HFFc6 (cell line): ENCODE results near the gene GUCD1. TPM values are rescaled to one million over a fixed set of nuclear protein-coding genes. Genes with fewer than 3 reads are reported as not detected.

Source experiments
- DNase-seq: peaks from one replicate; pipeline ENCODE4 v3.0.0-alpha.2; 2018
- H3K27ac Mint-ChIP-seq: 2 replicates; pipeline ENCODE4 v1.8.0; 2020; ENCODE audit warnings: mild to moderate bottlenecking, mixed read lengths
- H3K27me3 Mint-ChIP-seq: 2 replicates; pipeline ENCODE4 v1.8.0; 2021; ENCODE audit warnings: mild to moderate bottlenecking, moderate library complexity, mixed read lengths; ENCODE audit not compliant: insufficient read depth
- H3K36me3 Mint-ChIP-seq: 2 replicates; pipeline ENCODE4 v1.8.0; 2021; ENCODE audit warnings: low read depth, mixed read lengths
- H3K4me1 Mint-ChIP-seq: 2 replicates; pipeline ENCODE4 v1.8.0; 2020; ENCODE audit warnings: low read depth, mixed read lengths
- H3K4me3 Mint-ChIP-seq: 2 replicates; pipeline ENCODE4 v1.8.0; 2020; ENCODE audit warnings: mild to moderate bottlenecking, moderate library complexity, mixed read lengths
- H3K9me3 Mint-ChIP-seq: 2 replicates; pipeline ENCODE4 v1.8.0; 2020; ENCODE audit warnings: mild to moderate bottlenecking, mixed read lengths
- total RNA-seq, 6 experiments: library from RNA; stranded (reverse); fragmentation: NEBNext Ultra II Directional; extraction: Animal tissue kit (Norgen Biotek cat#: 25700); gene quantifications; 2 replicates in 1 of 6; 3 replicates in 5 of 6; pipeline ENCODE4 v1.2.3, GENCODE V29; 2021
- TF ChIP-seq, protein P1 (sequence below): fragments of 200-600 bp; sonication (generic); IDR thresholded peaks from 2 replicates; pipeline ENCODE4 v1.5.0; 2021; ENCODE audit warnings: antibody characterized with exemption, mild to moderate bottlenecking

GUCD1 gene
- total RNA-seq, 6 experiments from 2014 or later: 82.4 to 99.5 (median 89.0) TPM

DNA sequence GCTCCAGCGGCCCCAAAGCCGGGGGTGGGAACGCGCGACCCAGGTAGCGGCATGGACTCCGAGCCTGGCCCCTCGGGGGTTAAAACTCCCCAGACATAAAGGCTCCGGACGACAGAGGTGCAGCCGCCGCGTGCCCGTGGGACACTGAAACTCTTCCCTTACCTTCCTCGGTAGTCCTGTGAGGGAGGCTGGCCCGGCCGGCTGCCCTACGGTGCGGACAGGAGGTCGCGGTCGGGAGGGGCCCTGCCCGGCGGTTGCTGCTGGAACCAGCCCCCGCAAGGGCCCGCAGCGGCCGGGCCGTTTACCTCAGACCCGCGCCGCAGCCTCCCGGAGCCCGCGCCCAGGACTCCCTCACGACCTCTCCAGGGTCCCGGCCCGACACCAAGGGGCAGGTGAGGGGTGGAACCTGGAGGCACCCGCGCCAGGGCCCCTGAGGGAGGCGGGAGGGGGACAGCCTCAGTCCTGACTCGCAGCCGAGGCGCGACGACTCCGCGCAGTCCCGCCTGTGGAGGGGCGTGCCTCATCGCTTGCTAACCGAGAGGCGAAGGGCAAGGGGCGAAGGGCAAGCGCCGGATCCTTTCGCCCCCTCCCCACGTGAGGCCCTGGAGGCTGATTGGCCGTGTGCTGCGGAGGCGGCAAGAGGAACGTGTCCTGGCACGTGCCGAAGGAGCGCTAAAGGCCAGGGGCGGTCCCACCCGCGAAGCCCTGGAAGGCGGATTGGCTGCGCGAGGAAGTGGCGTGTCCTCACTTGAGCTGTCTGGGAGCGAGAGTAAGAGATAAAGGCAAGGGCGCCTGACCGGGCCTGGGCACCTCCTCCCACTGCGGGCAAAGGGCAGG is 60.2 kb downstream of the GUCD1 start, which contains the start of gene UPB1:
TSS of gene UPB1 (plus strand) at position 805 of the 837 bp plus-strand sequence. CDS start 72 bp downstream, outside the sequence.
- TF ChIP-seq, protein P1, sequence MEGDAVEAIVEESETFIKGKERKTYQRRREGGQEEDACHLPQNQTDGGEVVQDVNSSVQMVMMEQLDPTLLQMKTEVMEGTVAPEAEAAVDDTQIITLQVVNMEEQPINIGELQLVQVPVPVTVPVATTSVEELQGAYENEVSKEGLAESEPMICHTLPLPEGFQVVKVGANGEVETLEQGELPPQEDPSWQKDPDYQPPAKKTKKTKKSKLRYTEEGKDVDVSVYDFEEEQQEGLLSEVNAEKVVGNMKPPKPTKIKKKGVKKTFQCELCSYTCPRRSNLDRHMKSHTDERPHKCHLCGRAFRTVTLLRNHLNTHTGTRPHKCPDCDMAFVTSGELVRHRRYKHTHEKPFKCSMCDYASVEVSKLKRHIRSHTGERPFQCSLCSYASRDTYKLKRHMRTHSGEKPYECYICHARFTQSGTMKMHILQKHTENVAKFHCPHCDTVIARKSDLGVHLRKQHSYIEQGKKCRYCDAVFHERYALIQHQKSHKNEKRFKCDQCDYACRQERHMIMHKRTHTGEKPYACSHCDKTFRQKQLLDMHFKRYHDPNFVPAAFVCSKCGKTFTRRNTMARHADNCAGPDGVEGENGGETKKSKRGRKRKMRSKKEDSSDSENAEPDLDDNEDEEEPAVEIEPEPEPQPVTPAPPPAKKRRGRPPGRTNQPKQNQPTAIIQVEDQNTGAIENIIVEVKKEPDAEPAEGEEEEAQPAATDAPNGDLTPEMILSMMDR: no peak
- H3K27ac Mint-ChIP-seq: no peak within 1 kb of the TSS
- H3K9me3 Mint-ChIP-seq: no peaks in the 10 kb centered on the region
- no peak within 1 kb of the TSS for H3K4me3 Mint-ChIP-seq
- H3K4me1 Mint-ChIP-seq: no peaks in the 10 kb centered on the region
- no peak for DNase-seq
- no peaks in the 10 kb centered on the region; the same call in 1 of the 2 replicates for H3K36me3 Mint-ChIP-seq
- H3K27me3 Mint-ChIP-seq: peaks cover 7% of the 10 kb centered on the region

DNA sequence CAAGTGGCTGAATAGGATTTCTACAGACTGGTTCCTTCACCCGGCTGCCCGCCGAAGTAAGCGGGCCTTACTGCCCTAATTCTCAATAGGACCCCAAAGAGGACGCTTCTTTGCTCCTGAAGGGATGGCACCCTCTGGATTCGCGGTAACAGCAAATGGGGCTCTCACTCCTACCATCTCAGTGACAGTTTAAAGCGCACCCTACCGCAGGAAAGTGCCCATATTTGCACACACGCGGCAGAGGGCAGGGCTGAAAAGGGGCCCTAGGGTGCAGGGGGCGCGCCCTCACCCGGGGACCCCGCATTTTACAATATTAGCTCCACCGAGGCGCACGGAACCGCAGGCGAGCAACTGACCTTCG is 60.8 kb downstream of the GUCD1 start:
- TF ChIP-seq, protein P1: no peak
- Mint-ChIP-seq H3K4me1 (no peaks in the 10 kb centered on the region), H3K27me3 (peaks cover 4% of the 10 kb centered on the region), H3K4me3 (no peak overlapping the region), H3K27ac (no peak overlapping the region), H3K9me3 (no peaks in the 10 kb centered on the region), H3K36me3 (no peaks in the 10 kb centered on the region; the same call in 1 of the 2 replicates)
- no peak for DNase-seq

DNA sequence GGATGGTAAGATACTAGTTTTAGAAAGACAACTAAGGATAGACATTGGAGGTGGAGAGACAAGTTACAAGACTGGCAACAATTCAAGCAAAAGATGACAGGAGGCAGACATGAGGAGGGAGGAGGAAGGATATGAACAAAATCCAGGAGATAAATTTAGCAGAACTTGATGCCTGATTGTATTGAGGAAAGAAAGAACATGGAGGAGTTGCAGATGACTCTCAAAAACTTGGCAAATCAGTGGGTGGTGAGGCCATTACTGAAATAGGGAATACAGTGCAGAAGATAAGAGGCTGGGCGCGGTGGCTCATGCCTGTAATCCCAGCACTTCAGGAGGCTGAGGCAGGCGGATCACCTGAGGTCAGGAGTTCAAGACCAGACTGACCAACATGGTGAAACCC is 62.5 kb downstream of the GUCD1 start:
- Mint-ChIP-seq H3K27ac (no peak overlapping the region), H3K36me3 (no peaks in the 10 kb centered on the region; the same call in 1 of the 2 replicates), H3K27me3 (peaks cover 4% of the 10 kb centered on the region), H3K4me1 (peaks cover 4% of the 10 kb centered on the region), H3K4me3 (no peak overlapping the region), H3K9me3 (no peaks in the 10 kb centered on the region)
- DNase-seq: no peak
- TF ChIP-seq, protein P1: no peak

Other genes starting within 250 kb of the GUCD1 start
- 1 to 10 TPM; 1.1 to 2.9 (median 1.4) TPM for gene ADORA2A, start 127.5 kb downstream of the GUCD1 start, total RNA-seq
- under 1 TPM in 4 of 6 experiments, not detected in 2; 0.07 to 0.14 (median 0.12) TPM for gene UPB1, start 59.8 kb downstream of the GUCD1 start, total RNA-seq
- gene SNRPD3, start 861 bp upstream of the GUCD1 start, total RNA-seq: 100 to 1,000 TPM in 5 of 6 experiments, 10 to 100 TPM in 1; 98.9 to 108 (median 104) TPM
- gene LRRC75B, start 37.9 kb upstream of the GUCD1 start, total RNA-seq: 1 to 10 TPM in 3 of 6 experiments, under 1 TPM in 3; 0.87 to 1.6 (median 1.0) TPM
- gene GGT1, start 48.1 kb upstream of the GUCD1 start, total RNA-seq: 1 to 10 TPM in 5 of 6 experiments, under 1 TPM in 1; 0.89 to 2.8 (median 1.4) TPM
- not detected for gene PIWIL3, start 219.6 kb upstream of the GUCD1 start, total RNA-seq